Fibroblast of pulmonary artery (primary cell): ENCODE measurements around the gene CARD10.
A peak's percentile ranks its signal among the peaks of the same experiment; 100 is the strongest.

Source experiments
- DNase-seq: peaks from one replicate; pipeline ENCODE4 v3.0.0-alpha.2; 2010; ENCODE audit warnings: low read depth
- H3K4me3 ChIP-seq: replicated peaks from 2 replicates; pipeline ENCODE4 v1.5.1; 2011; ENCODE audit warnings: low read depth, mild to moderate bottlenecking, control low read depth, low read length, moderate library complexity
- CTCF ChIP-seq: IDR thresholded peaks from 2 replicates; pipeline ENCODE4 v1.5.1; 2011; ENCODE audit warnings: mild to moderate bottlenecking, control low read depth, low read length, inconsistent platforms; ENCODE audit errors: missing control alignments

The CARD10 gene

GRCh38 chr22:37525073-37525745 lies 6.0 kb upstream of the CARD10 start:
- no peak for TF ChIP-seq CTCF
- H3K4me3 ChIP-seq: no peak overlapping the region
- peak; percentile 75 for DNase-seq

GRCh38 chr22:37522482-37522881 lies 3.3 kb upstream of the CARD10 start:
- TF ChIP-seq CTCF: peak; percentile 14
- DNase-seq: no peak
- H3K4me3 ChIP-seq: no peak overlapping the region

GRCh38 chr22:37521236-37521739 lies 2.1 kb upstream of the CARD10 start:
- no peak overlapping the region for H3K4me3 ChIP-seq
- no peak for DNase-seq
- TF ChIP-seq CTCF: no peak

GRCh38 chr22:37520776-37521191 lies 1.6 kb upstream of the CARD10 start:
- no peak for DNase-seq
- no peak for TF ChIP-seq CTCF
- no peak overlapping the region for H3K4me3 ChIP-seq

- peak overlapping the region; percentile 61 for H3K4me3 ChIP-seq
- no peak for DNase-seq
- no peak for TF ChIP-seq CTCF
Measured at GRCh38 chr22:37518509-37519267, 527 bp downstream of the CARD10 start.

GRCh38 chr22:37517826-37518450 lies 1.3 kb downstream of the CARD10 start:
- DNase-seq: no peak
- peak overlapping the region; percentile 61 for H3K4me3 ChIP-seq
- TF ChIP-seq CTCF: no peak
